HG03196 (cell line): Measurements from ENCODE around the gene NDN.
"Not testable (repeated sequence)": the region's sequence is repeated elsewhere in the genome, so short reads cannot be mapped to it uniquely, and the experiment has no call there.

Experiments used
- ATAC-seq: cut with Tn5 transposase; IDR thresholded peaks from one replicate; pipeline ENCODE4 v1.9.1; 2021; ENCODE audit not compliant: unreplicated experiment

The NDN gene

GRCh38 chr15:23687143-23687470 lies at the start of gene NDN:
Gene NDN (minus strand): TSS chr15:23687305. CDS start chr15:23687217, 88 bp downstream.
- no peak for ATAC-seq

- ATAC-seq, result no peak
These were observed 49.0 kb upstream of the NDN start for GRCh38 chr15:23736033-23736673.

- ATAC-seq, result no peak
These were observed 47.8 kb upstream of the NDN start for GRCh38 chr15:23734862-23735261.

GRCh38 chr15:23713874-23714656 lies 27.0 kb upstream of the NDN start:
- not testable (repeated sequence) for ATAC-seq

- no peak for ATAC-seq
These were observed 21.2 kb upstream of the NDN start for GRCh38 chr15:23708332-23708731.

GRCh38 chr15:23695282-23695681 lies 8.2 kb upstream of the NDN start:
- no peak for ATAC-seq

- no peak for ATAC-seq
These were observed 7.5 kb upstream of the NDN start for GRCh38 chr15:23694592-23694991.

GRCh38 chr15:23690450-23690852 lies 3.3 kb upstream of the NDN start:
- no peak for ATAC-seq

GRCh38 chr15:23690015-23690414 lies 2.9 kb upstream of the NDN start:
- no peak for ATAC-seq

GRCh38 chr15:23686466-23687142 lies 501 bp downstream of the NDN start:
- ATAC-seq, result no peak

- ATAC-seq, result no peak
These were observed 15.6 kb downstream of the NDN start for GRCh38 chr15:23671481-23671880.

GRCh38 chr15:23670970-23671369 lies 16.1 kb downstream of the NDN start:
- no peak for ATAC-seq

GRCh38 chr15:23663232-23663631 lies 23.9 kb downstream of the NDN start:
- ATAC-seq, result no peak

GRCh38 chr15:23648920-23649515 lies 38.1 kb downstream of the NDN start:
- ATAC-seq, result no peak

GRCh38 chr15:23647421-23648370 lies 39.4 kb downstream of the NDN start, which contains the start of gene MAGEL2:
Gene MAGEL2 (minus strand): TSS chr15:23647867. CDS start chr15:23647742, 125 bp downstream.
- no peak for ATAC-seq

- no peak for ATAC-seq
These were observed 40.2 kb downstream of the NDN start for GRCh38 chr15:23647001-23647295.

- no peak for ATAC-seq
These were observed 40.7 kb downstream of the NDN start for GRCh38 chr15:23646165-23647000.

- no peak for ATAC-seq
These were observed 41.5 kb downstream of the NDN start for GRCh38 chr15:23645371-23646164.

GRCh38 chr15:23644829-23645228 lies 42.3 kb downstream of the NDN start:
- no peak for ATAC-seq
